Activated CD4-positive, alpha-beta T cell treated with anti-CD3 and anti-CD28 coated beads, Interleukin-2, amount 50 U/mL, for 24 hours (primary cell): ENCODE results near the gene NUDT19.
"Not testable (repeated sequence)": the region's sequence is repeated elsewhere in the genome, so short reads cannot be mapped to it uniquely, and the experiment has no call there.

Source experiments
- DNase-seq, 2 donors: peaks; one replicate each; pipeline ENCODE4 v3.0.0-alpha.2; 2020; ENCODE audit warnings: low read depth in 1 of 2, low spot score in 1 of 2

The NUDT19 gene

GRCh38 chr19:32674931-32675719, 16.5 kb upstream of the NUDT19 start, which contains the start of gene ANKRD27:
Gene ANKRD27, minus strand, starts transcription at chr19:32675180. Its CDS starts 16,165 bp downstream, at chr19:32659015.
- DNase-seq = peak; percentile 94

DNA sequence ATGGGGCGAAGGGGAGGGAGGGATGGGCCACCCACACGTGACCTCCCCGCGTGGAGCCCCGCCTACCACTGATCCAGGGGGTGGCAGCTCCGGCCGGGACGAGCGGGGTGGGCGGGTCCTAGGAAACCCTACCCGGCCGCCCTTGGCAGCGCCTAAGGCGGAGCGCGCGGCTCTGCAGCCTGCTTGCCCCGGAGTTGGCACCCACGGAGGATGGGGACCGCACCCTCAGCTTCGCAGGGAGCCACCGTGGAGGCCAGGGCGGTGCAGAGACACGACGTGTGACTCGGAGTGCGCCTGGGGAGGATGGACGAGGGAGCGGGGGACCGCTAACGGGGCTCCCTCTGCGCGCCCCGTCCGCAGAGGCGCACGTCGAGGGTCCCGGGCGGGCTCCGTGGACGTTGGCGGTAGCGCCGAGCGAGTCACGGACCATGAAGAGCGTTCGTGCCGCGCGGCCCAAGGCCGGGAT, 15.9 kb upstream of the NUDT19 start, which contains the start of gene RGS9BP:
RGS9BP (plus strand) TSS at position 129 of the 466 bp plus-strand sequence. CDS start 416 bp downstream, outside the sequence.
- peak in 1 of 2 donors; percentile 42 for DNase-seq

DNA sequence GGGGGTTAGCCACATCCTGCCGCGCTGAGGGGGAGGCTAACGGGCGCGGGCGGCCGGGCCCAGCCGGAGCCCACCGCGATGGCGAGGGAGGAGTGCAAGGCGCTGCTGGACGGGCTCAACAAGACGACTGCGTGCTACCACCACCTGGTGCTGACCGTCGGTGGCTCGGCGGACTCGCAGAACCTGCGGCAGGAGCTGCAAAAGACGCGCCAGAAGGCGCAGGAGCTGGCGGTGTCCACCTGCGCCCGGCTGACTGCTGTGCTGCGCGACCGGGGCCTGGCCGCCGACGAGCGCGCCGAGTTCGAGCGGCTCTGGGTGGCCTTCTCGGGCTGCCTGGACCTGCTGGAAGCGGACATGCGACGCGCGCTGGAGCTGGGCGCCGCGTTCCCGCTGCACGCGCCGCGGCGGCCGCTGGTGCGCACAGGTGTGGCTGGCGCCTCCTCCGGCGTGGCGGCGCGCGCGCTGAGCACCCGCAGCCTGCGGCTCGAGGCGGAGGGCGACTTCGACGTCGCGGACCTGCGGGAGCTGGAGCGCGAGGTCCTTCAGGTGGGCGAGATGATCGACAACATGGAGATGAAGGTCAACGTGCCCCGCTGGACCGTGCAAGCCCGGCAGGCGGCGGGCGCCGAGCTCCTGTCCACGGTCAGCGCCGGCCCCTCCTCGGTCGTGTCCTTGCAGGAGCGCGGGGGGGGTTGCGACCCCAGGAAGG, 15.3 kb upstream of the NUDT19 start:
- DNase-seq = no peak

DNA sequence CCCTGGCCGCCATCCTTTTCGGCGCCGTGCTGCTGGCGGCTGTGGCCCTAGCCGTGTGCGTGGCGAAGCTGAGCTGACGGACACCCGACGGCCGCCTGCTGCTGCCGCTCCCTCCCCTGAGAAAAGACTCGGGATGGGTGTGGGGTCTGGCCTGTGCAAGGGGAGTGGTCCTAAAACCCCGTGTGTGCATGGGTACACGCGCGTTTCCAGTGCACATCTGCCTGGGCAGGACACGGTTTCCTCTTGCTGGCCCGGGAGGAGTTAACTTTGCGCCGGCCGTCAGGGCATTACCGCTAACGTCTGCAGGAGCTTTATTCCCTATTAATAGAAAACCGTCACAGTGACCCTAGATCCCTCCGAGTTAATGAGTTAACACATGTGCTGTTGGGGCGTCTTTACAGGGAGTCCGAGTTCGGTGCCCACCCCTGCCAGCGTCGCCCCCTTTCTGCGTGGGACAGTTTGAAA, 14.7 kb upstream of the NUDT19 start:
- DNase-seq = no peak

DNA sequence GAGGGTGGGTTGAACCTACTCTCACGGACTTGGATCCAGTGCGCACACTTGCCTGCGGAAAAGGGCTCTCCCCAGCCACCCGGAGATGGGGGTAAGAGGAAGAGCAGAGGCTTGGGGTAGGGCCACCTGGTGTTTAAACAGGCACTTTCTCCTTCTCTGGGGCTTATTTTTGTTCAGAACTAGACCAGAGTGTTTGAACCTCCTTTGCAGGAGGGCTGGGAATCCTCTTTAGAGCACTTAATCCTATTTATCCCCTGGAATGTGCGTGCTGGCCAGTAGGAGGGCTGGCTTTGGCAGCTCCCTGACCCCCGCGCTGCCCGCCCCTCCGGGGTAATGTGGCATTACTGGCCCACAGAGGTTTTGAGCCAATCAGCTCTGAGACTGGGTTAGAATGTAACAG, 14.0 kb upstream of the NUDT19 start:
- DNase-seq = no peak

- no peak for DNase-seq
Measured at GRCh38 chr19:32680986-32681385, 10.6 kb upstream of the NUDT19 start.

GRCh38 chr19:32682317-32682716, 9.3 kb upstream of the NUDT19 start:
- no peak for DNase-seq

DNA sequence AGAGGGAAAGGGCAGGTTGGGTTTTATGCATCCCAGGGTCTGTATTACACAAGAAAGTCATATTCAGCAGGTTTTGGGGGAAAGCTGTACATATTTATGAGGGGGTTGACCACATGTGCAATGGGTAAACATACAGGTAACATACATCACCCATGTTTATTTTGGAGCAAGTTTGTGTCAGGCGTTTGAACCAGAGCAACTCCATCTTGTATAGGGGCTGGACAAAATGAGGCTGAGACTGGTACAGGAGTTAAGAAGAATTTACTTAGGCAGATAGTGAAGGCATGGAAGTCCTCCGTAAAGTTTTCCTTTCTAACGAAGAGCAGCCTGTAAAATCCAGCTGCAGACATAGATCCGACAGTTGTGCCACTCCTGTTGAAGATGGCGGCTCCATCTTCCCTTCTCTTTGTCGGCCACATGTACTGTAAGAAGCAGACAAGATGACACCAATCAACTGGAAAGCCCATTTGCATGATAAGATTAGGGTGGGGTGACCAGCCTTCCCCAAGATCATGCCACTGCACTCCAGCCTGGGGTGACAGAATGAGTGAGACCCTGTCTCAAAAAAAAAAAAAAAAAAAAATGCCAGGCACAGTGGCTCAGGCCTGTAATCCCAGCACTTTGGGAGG, 4.7 kb upstream of the NUDT19 start:
- DNase-seq = no peak

GRCh38 chr19:32687681-32688080, 3.9 kb upstream of the NUDT19 start:
- no peak for DNase-seq

GRCh38 chr19:32688311-32688710, 3.3 kb upstream of the NUDT19 start:
- DNase-seq = no peak

DNA sequence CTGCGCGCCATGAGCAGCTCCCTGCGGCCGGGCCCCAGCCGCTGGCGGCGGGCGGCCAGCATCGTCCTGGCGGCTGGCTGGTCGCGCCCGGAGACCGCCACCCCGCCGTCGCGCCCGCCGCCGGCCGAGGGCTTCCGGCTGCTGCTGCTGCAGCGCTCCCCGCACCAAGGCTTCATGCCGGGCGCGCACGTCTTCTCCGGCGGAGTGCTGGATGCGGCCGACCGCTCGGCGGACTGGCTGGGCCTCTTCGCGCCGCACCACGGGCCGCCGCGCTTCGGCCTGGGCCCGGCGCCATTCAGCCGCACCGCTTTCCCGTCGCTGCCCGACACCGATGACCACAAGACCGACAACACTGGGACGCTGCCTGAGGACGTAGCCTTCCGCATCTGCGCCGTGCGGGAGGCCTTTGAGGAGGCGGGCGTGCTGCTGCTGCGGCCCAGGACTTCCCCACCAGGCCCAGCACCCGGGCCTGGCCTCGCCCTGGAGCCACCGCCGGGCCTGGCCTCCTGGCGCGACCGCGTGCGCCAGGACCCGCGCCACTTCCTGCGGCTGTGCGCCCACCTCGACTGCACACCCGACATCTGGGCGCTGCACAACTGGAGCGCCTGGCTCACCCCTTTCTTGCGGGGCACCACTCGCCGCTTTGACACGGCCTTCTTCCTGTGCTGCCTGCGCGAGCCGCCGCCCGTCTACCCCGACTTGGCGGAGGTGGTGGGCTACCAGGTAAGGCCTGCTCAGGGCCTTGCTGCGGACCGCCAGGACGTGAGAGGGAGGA, 518 bp downstream of the NUDT19 start:
- DNase-seq = peak; percentile 32 to 43

DNA sequence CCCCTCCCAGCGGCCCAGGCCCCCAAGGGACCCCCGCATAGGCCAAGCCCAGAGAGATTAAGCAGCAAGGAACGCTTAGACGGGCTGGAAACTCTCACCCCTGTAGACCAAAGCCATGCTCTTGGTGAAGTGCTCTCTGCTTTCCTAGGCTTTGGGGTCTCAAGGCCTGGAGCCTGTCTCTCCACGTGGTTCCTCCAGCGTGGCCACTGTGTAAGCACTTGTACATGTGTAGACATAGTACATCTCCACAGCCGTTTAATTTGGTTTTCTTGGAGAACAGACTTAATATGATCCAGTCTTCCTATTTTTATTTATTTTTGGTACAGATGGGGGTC, 1.1 kb downstream of the NUDT19 start:
- no peak for DNase-seq

DNA sequence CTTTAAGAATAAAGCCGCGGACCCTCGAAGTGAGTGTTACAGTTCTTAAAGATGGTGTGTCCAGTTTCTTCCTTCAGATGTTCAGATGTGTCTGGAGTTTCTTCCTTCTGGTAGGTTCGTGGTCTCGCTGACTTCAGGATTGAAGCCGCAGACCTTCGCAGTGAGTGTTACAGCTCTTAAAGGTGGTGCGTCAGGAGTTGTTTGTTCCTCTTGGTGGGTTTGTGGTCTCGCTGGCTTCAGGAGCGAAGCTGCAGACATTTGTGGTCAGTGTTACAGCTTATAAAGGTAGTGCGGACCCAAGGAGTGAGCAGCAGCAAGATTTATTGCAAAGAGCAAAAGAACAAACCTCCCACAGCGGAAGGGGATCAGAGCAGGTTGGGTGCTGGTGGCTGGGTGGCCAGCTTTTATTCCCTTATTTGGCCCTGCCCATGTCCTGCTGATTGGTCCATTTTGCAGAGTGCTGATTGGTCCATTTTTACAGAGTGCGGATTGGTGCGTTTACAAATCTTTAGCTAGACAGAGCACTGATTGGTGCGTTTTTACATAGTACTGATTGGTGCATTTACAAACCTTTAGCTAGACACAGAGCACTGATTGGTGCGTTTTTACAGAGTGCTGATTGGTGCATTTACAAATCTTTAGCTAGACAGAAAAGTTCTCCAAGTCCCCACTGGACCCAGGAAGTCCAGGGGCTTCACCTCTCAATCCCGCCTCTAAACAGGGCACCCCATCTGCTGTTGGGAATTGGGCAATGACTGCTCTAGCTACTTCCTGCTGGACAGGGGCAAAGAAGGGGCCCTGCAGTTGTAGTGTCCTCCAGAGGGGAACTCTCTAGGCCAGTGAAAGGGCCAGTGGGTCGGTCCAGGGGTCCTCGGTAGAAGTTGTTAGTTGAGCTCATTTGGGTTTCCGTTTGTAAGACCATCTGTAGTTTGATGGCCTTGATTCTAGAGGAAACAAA, 1.8 kb downstream of the NUDT19 start:
- not testable (repeated sequence) for DNase-seq

DNA sequence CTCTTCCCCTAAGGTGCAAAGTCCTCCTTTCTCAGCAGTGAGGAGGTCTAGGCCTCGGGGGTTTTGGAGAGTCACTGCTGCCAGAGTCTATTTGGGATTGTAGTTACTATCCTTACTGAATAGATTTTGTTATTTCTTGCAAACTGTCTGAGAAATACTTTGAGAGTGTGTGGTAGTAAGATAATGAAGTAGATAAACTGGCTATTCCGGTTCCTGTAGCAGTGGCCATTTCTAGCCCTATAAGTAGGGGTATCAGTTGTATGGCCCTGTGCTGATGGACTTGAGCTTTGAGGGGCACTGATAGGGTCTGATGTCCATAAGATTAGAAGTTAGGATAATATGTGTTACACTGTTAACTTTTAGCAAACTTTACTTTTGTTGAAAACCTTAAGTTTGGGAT, 2.7 kb downstream of the NUDT19 start:
- DNase-seq = not testable (repeated sequence)

- DNase-seq = not testable (repeated sequence)
Measured at GRCh38 chr19:32694851-32695250, 3.2 kb downstream of the NUDT19 start.

GRCh38 chr19:32695506-32695905, 3.9 kb downstream of the NUDT19 start:
- DNase-seq = not testable (repeated sequence)

- not testable (repeated sequence) for DNase-seq
Measured at GRCh38 chr19:32696771-32697170, 5.2 kb downstream of the NUDT19 start.

GRCh38 chr19:32700129-32700528, 8.5 kb downstream of the NUDT19 start:
- DNase-seq = not testable (repeated sequence)

- DNase-seq = no peak
Measured at GRCh38 chr19:32702010-32702409, 10.4 kb downstream of the NUDT19 start.

- not testable (repeated sequence) for DNase-seq
Measured at GRCh38 chr19:32704006-32704405, 12.4 kb downstream of the NUDT19 start.
